Measurements from ENCODE around the gene GCLC. TPM values are rescaled to one million over a fixed set of nuclear protein-coding genes. Genes with fewer than 3 reads are reported as not detected.

Gene GCLC
- total RNA-seq, 1 donor from 2014 or later = 63.1 TPM

GRCh38 chr6:53464483-53464882, 80.4 kb downstream of the GCLC start:
- peaks cover 23% of the 10 kb centered on the region for H3K4me1 ChIP-seq
- no peak for TF ChIP-seq CTCF (IDR thresholded peaks at IDR 0.05)
- no peak for TF ChIP-seq POLR2AphosphoS5 (IDR thresholded peaks at IDR 0.05; ENCODE audit: insufficient read depth in 1 of 2, low read depth in 1 of 2)
- no peak for TF ChIP-seq POLR2A (IDR thresholded peaks at IDR 0.05)
- peak in 1 of 2 donors; percentile 88 for DNase-seq (ENCODE audit: extremely low spot score in 2 of 2)
- no peak overlapping the region for H3K27ac ChIP-seq
- H3K9me3 ChIP-seq = no peaks in the 10 kb centered on the region
- no peaks in the 10 kb centered on the region for H3K36me3 ChIP-seq
- H3K4me3 ChIP-seq = no peak overlapping the region
- intact Hi-C loops (cut with DNase I) = no loop called here
- H3K27me3 ChIP-seq = no peaks in the 10 kb centered on the region

GRCh38 chr6:53461696-53462095, 83.2 kb downstream of the GCLC start:
- TF ChIP-seq CTCF (IDR thresholded peaks at IDR 0.05) (no peak), POLR2A (IDR thresholded peaks at IDR 0.05) (no peak), POLR2AphosphoS5 (IDR thresholded peaks at IDR 0.05; ENCODE audit: insufficient read depth in 1 of 2, low read depth in 1 of 2) (no peak)
- DNase-seq (ENCODE audit: extremely low spot score in 2 of 2) = no peak
- Histone ChIP-seq H3K27ac (no peak overlapping the region), H3K4me3 (no peak overlapping the region), H3K4me1 (peaks cover 23% of the 10 kb centered on the region), H3K27me3 (no peaks in the 10 kb centered on the region), H3K9me3 (no peaks in the 10 kb centered on the region), H3K36me3 (no peaks in the 10 kb centered on the region)
- intact Hi-C loops (cut with DNase I) = no loop called here

GRCh38 chr6:53461041-53461656, 83.8 kb downstream of the GCLC start:
- TF ChIP-seq POLR2A (IDR thresholded peaks at IDR 0.05) = no peak
- no peak for TF ChIP-seq CTCF (IDR thresholded peaks at IDR 0.05)
- no peak for TF ChIP-seq POLR2AphosphoS5 (IDR thresholded peaks at IDR 0.05; ENCODE audit: insufficient read depth in 1 of 2, low read depth in 1 of 2)
- Histone ChIP-seq H3K27ac (no peak overlapping the region), H3K36me3 (no peaks in the 10 kb centered on the region), H3K4me1 (peaks cover 23% of the 10 kb centered on the region), H3K9me3 (no peaks in the 10 kb centered on the region), H3K4me3 (no peak overlapping the region), H3K27me3 (no peaks in the 10 kb centered on the region)
- intact Hi-C loops (cut with DNase I) = no loop called here
- no peak for DNase-seq (ENCODE audit: extremely low spot score in 2 of 2)

- no peaks in the 10 kb centered on the region for H3K9me3 ChIP-seq
- H3K36me3 ChIP-seq = no peaks in the 10 kb centered on the region
- no peak for DNase-seq (ENCODE audit: extremely low spot score in 2 of 2)
- no peak overlapping the region for H3K4me3 ChIP-seq
- no peaks in the 10 kb centered on the region for H3K27me3 ChIP-seq
- no peaks in the 10 kb centered on the region for H3K4me1 ChIP-seq
- TF ChIP-seq POLR2AphosphoS5 (IDR thresholded peaks at IDR 0.05; ENCODE audit: insufficient read depth in 1 of 2, low read depth in 1 of 2) (no peak), POLR2A (IDR thresholded peaks at IDR 0.05) (no peak), CTCF (IDR thresholded peaks at IDR 0.05) (no peak)
- intact Hi-C loops (cut with DNase I) = no loop called here
- no peak overlapping the region for H3K27ac ChIP-seq
Observed at GRCh38 chr6:53458105-53458866, 86.6 kb downstream of the GCLC start.

- Histone ChIP-seq H3K36me3 (no peaks in the 10 kb centered on the region), H3K27me3 (no peaks in the 10 kb centered on the region), H3K27ac (no peak overlapping the region), H3K4me1 (no peaks in the 10 kb centered on the region), H3K9me3 (no peaks in the 10 kb centered on the region), H3K4me3 (no peak overlapping the region)
- intact Hi-C loops (cut with DNase I) = no loop called here
- no peak for DNase-seq (ENCODE audit: extremely low spot score in 2 of 2)
- TF ChIP-seq POLR2AphosphoS5 (IDR thresholded peaks at IDR 0.05; ENCODE audit: insufficient read depth in 1 of 2, low read depth in 1 of 2) (no peak), CTCF (IDR thresholded peaks at IDR 0.05) (no peak), POLR2A (IDR thresholded peaks at IDR 0.05) (no peak)
Observed at GRCh38 chr6:53456809-53457208, 88.1 kb downstream of the GCLC start.
